Parathyroid adenoma (tissue), 2 donors: ENCODE results near the gene DGLUCY.
A peak's percentile ranks its signal among the peaks of the same experiment; 100 is the strongest.

ENCODE experiments used
- H2AFZ ChIP-seq: fragments of 300-600 bp; sonication (generic); one replicate; pipeline ENCODE4 v1.7.0; 2017; ENCODE audit warnings: antibody characterized with exemption, mild to moderate bottlenecking
- H3K27ac ChIP-seq: fragments of 300-600 bp; sonication (generic); one replicate; pipeline ENCODE4 v1.7.0; 2017
- H3K27me3 ChIP-seq: fragments of 300-600 bp; sonication (generic); one replicate; pipeline ENCODE4 v1.7.0; 2017; ENCODE audit warnings: low read length; ENCODE audit not compliant: control insufficient read depth, insufficient read depth
- H3K36me3 ChIP-seq: fragments of 300-600 bp; sonication (generic); one replicate; pipeline ENCODE4 v1.7.0; 2017; ENCODE audit warnings: low read length; ENCODE audit not compliant: control insufficient read depth, insufficient read depth
- H3K4me1 ChIP-seq: fragments of 300-600 bp; sonication (generic); one replicate; pipeline ENCODE4 v1.7.0; 2017; ENCODE audit warnings: control low read depth
- H3K4me2 ChIP-seq: fragments of 300-600 bp; sonication (generic); one replicate; pipeline ENCODE4 v1.7.0; 2017; ENCODE audit warnings: low read length
- H3K4me3 ChIP-seq: fragments of 300-600 bp; sonication (generic); one replicate; pipeline ENCODE4 v1.7.0; 2017; ENCODE audit warnings: low read depth, low read length
- H3K79me2 ChIP-seq: fragments of 300-600 bp; sonication (generic); one replicate; pipeline ENCODE4 v1.7.0; 2017; ENCODE audit warnings: control low read depth
- H3K9ac ChIP-seq: fragments of 300-600 bp; sonication (generic); one replicate; pipeline ENCODE4 v1.7.0; 2017; ENCODE audit warnings: mild to moderate bottlenecking
- H3K9me3 ChIP-seq: fragments of 300-600 bp; sonication (generic); one replicate; pipeline ENCODE4 v1.7.0; 2017; ENCODE audit warnings: low read length; ENCODE audit not compliant: control insufficient read depth
- CTCF ChIP-seq: fragments of 300-600 bp; sonication (generic); IDR thresholded peaks from one replicate; pipeline ENCODE4 v1.7.0; 2017; ENCODE audit warnings: antibody characterized with exemption, mild to moderate bottlenecking
- donor health status: primary hyperparathyroidism.

The DGLUCY gene

GRCh38 chr14:91270188-91270587 is 156.3 kb downstream of the DGLUCY start:
- TF ChIP-seq CTCF: no peak
- H3K4me1 ChIP-seq: peaks cover 17% of the 10 kb centered on the region
- H3K9ac ChIP-seq: no peak overlapping the region
- peak overlapping the region; percentile 81 for H3K27ac ChIP-seq
- no peak overlapping the region for H3K4me3 ChIP-seq
- H3K27me3 ChIP-seq: no peaks in the 10 kb centered on the region
- no peaks in the 10 kb centered on the region for H3K36me3 ChIP-seq
- H3K79me2 ChIP-seq: no peaks in the 10 kb centered on the region
- peak overlapping the region; percentile 85 for H2AFZ ChIP-seq
- H3K4me2 ChIP-seq: no peak overlapping the region
- no peaks in the 10 kb centered on the region for H3K9me3 ChIP-seq

GRCh38 chr14:91270619-91271018 is 156.7 kb downstream of the DGLUCY start:
- TF ChIP-seq CTCF: no peak
- no peak overlapping the region for H3K4me2 ChIP-seq
- H3K27ac ChIP-seq: no peak overlapping the region
- no peaks in the 10 kb centered on the region for H3K79me2 ChIP-seq
- no peak overlapping the region for H2AFZ ChIP-seq
- H3K4me3 ChIP-seq: no peak overlapping the region
- H3K9me3 ChIP-seq: no peaks in the 10 kb centered on the region
- no peak overlapping the region for H3K9ac ChIP-seq
- H3K36me3 ChIP-seq: no peaks in the 10 kb centered on the region
- no peaks in the 10 kb centered on the region for H3K27me3 ChIP-seq
- H3K4me1 ChIP-seq: peaks cover 17% of the 10 kb centered on the region

- Histone ChIP-seq H3K4me3 (no peak overlapping the region), H3K27me3 (no peaks in the 10 kb centered on the region), H2AFZ (no peak overlapping the region), H3K4me1 (peaks cover 17% of the 10 kb centered on the region), H3K27ac (no peak overlapping the region), H3K36me3 (no peaks in the 10 kb centered on the region), H3K79me2 (no peaks in the 10 kb centered on the region), H3K9me3 (no peaks in the 10 kb centered on the region), H3K4me2 (no peak overlapping the region), H3K9ac (no peak overlapping the region)
- TF ChIP-seq CTCF: no peak
These were observed 157.8 kb downstream of the DGLUCY start for GRCh38 chr14:91271639-91272038.

- no peaks in the 10 kb centered on the region for H3K27me3 ChIP-seq
- H3K27ac ChIP-seq: no peak overlapping the region
- no peak overlapping the region for H3K4me2 ChIP-seq
- H2AFZ ChIP-seq: no peak overlapping the region
- H3K9me3 ChIP-seq: no peaks in the 10 kb centered on the region
- H3K4me3 ChIP-seq: no peak overlapping the region
- no peaks in the 10 kb centered on the region for H3K79me2 ChIP-seq
- no peaks in the 10 kb centered on the region for H3K36me3 ChIP-seq
- no peak overlapping the region for H3K9ac ChIP-seq
- TF ChIP-seq CTCF: no peak
- peaks cover 20% of the 10 kb centered on the region for H3K4me1 ChIP-seq
These were observed 158.7 kb downstream of the DGLUCY start for GRCh38 chr14:91272341-91273272.
